ENCODE results near the gene EIPR1. TPM values are rescaled to one million over a fixed set of nuclear protein-coding genes. Genes with fewer than 3 reads are reported as not detected.

EIPR1 gene
- total and polyA plus RNA-seq, 2 experiments from 2014 or later = 23.2 to 28.2 TPM

- DNase-seq (ENCODE audit: low read depth in 1 of 2, low spot score in 1 of 2) = no peak
- Histone ChIP-seq H3K9me3 (ENCODE audit: low read depth) (no peaks in the 10 kb centered on the region), H3K27me3 (no peaks in the 10 kb centered on the region), H3K4me3 (no peak overlapping the region), H3K36me3 (no peaks in the 10 kb centered on the region), H3K27ac (no peak overlapping the region), H3K4me1 (ENCODE audit: low read depth) (no peaks in the 10 kb centered on the region)
- no peak for TF ChIP-seq CTCF (IDR thresholded peaks at IDR 0.05; ENCODE audit: low read depth, low read length)
Observed at GRCh38 chr2:3179626-3180025, 198.0 kb downstream of the EIPR1 start.

- no peaks in the 10 kb centered on the region for H3K4me1 ChIP-seq (ENCODE audit: low read depth)
- H3K27me3 ChIP-seq = no peaks in the 10 kb centered on the region
Observed at GRCh38 chr2:3179208-3179607, 198.4 kb downstream of the EIPR1 start.

GRCh38 chr2:3178578-3179031 is 199.0 kb downstream of the EIPR1 start:
- no peaks in the 10 kb centered on the region for H3K36me3 ChIP-seq

More at GRCh38 chr2:3179208-3179607, 198.4 kb downstream of the EIPR1 start:
- no peak for TF ChIP-seq CTCF (IDR thresholded peaks at IDR 0.05; ENCODE audit: low read depth, low read length)
- Histone ChIP-seq H3K9me3 (ENCODE audit: low read depth) (no peaks in the 10 kb centered on the region), H3K36me3 (no peaks in the 10 kb centered on the region), H3K27ac (no peak overlapping the region), H3K4me3 (no peak overlapping the region)
- DNase-seq (ENCODE audit: low read depth in 1 of 2, low spot score in 1 of 2) = no peak

GRCh38 chr2:3177891-3178577 is 199.6 kb downstream of the EIPR1 start:
- Histone ChIP-seq H3K27me3 (no peaks in the 10 kb centered on the region), H3K36me3 (no peaks in the 10 kb centered on the region), H3K27ac (no peak overlapping the region), H3K4me1 (ENCODE audit: low read depth) (no peaks in the 10 kb centered on the region), H3K4me3 (no peak overlapping the region), H3K9me3 (ENCODE audit: low read depth) (no peaks in the 10 kb centered on the region)
- DNase-seq (ENCODE audit: low read depth in 1 of 2, low spot score in 1 of 2) = no peak
- TF ChIP-seq CTCF (IDR thresholded peaks at IDR 0.05; ENCODE audit: low read depth, low read length) = no peak

More at GRCh38 chr2:3178578-3179031, 199.0 kb downstream of the EIPR1 start:
- H3K4me1 ChIP-seq (ENCODE audit: low read depth) = no peaks in the 10 kb centered on the region
- no peaks in the 10 kb centered on the region for H3K27me3 ChIP-seq
- TF ChIP-seq CTCF (IDR thresholded peaks at IDR 0.05; ENCODE audit: low read depth, low read length) = no peak
- H3K9me3 ChIP-seq (ENCODE audit: low read depth) = no peaks in the 10 kb centered on the region
- DNase-seq (ENCODE audit: low read depth in 1 of 2, low spot score in 1 of 2) = no peak
- no peak overlapping the region for H3K4me3 ChIP-seq
- no peak overlapping the region for H3K27ac ChIP-seq

GRCh38 chr2:3176869-3177255 is 200.8 kb downstream of the EIPR1 start:
- no peaks in the 10 kb centered on the region for H3K9me3 ChIP-seq (ENCODE audit: low read depth)
- no peaks in the 10 kb centered on the region for H3K4me1 ChIP-seq (ENCODE audit: low read depth)
- H3K27ac ChIP-seq = no peak overlapping the region
- no peak for TF ChIP-seq CTCF (IDR thresholded peaks at IDR 0.05; ENCODE audit: low read depth, low read length)
- no peaks in the 10 kb centered on the region for H3K36me3 ChIP-seq
- DNase-seq (ENCODE audit: low read depth in 1 of 2, low spot score in 1 of 2) = no peak
- H3K4me3 ChIP-seq = no peak overlapping the region
- no peaks in the 10 kb centered on the region for H3K27me3 ChIP-seq

All from cardiac muscle cell (in vitro differentiated cells and primary cell).